ENCODE data around the gene BTBD18.

DNA sequence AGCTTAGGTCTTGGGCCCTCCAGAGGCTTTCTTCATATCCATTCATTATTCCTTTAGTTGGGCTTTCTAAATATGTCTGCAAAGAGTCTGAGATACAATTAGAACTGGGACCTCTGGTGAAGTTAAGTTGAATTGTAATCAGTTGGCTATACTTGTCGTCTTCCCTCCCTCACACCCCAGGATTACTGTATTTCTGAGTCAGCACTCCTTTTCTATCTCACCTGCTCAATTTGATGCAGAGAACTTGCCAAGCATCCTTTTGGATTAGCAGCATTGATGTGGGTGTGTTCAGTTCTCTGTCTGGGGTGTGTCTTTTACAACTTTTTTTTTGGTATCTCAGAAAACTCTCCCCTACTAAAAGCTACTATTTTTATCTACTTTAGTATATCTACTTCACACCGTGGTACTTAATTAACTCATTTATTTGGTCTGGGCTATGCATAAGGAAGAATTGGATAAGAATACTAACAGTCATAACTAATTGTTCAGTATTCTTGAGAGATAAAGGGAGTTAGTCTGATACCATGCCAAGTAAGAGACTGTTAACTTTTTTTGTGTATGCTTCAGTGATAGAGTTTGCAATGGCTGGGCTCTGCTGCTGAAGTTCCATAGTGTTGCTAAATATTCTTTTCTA lies 25.1 kb upstream of the BTBD18 start:
- TF ChIP-seq, protein P1, sequence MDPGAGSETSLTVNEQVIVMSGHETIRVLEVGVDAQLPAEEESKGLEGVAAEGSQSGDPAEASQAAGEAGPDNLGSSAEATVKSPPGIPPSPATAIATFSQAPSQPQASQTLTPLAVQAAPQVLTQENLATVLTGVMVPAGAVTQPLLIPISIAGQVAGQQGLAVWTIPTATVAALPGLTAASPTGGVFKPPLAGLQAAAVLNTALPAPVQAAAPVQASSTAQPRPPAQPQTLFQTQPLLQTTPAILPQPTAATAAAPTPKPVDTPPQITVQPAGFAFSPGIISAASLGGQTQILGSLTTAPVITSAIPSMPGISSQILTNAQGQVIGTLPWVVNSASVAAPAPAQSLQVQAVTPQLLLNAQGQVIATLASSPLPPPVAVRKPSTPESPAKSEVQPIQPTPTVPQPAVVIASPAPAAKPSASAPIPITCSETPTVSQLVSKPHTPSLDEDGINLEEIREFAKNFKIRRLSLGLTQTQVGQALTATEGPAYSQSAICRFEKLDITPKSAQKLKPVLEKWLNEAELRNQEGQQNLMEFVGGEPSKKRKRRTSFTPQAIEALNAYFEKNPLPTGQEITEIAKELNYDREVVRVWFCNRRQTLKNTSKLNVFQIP (CRISPR knock-in tag; IDR thresholded peaks at IDR 0.05; ENCODE audit: borderline replicate concordance, low read depth) = no peak
- TF ChIP-seq, protein P2, sequence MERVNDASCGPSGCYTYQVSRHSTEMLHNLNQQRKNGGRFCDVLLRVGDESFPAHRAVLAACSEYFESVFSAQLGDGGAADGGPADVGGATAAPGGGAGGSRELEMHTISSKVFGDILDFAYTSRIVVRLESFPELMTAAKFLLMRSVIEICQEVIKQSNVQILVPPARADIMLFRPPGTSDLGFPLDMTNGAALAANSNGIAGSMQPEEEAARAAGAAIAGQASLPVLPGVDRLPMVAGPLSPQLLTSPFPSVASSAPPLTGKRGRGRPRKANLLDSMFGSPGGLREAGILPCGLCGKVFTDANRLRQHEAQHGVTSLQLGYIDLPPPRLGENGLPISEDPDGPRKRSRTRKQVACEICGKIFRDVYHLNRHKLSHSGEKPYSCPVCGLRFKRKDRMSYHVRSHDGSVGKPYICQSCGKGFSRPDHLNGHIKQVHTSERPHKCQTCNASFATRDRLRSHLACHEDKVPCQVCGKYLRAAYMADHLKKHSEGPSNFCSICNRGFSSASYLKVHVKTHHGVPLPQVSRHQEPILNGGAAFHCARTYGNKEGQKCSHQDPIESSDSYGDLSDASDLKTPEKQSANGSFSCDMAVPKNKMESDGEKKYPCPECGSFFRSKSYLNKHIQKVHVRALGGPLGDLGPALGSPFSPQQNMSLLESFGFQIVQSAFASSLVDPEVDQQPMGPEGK (CRISPR knock-in tag; IDR thresholded peaks at IDR 0.05; ENCODE audit: borderline replicate concordance) = no peak
- no peak for TF ChIP-seq TOX (CRISPR knock-in tag; IDR thresholded peaks at IDR 0.05; ENCODE audit: borderline replicate concordance)
- TF ChIP-seq RARB (CRISPR knock-in tag; IDR thresholded peaks at IDR 0.05) = no peak
- TF ChIP-seq ZNF70 (CRISPR knock-in tag; IDR thresholded peaks at IDR 0.05) = no peak
- no peak for TF ChIP-seq ZFP3 (CRISPR knock-in tag; IDR thresholded peaks at IDR 0.05)
- TF ChIP-seq ESRRG (CRISPR knock-in tag; IDR thresholded peaks at IDR 0.05) = no peak
- TF ChIP-seq GLIS3 (CRISPR knock-in tag; IDR thresholded peaks at IDR 0.05) = no peak
- no peak for TF ChIP-seq TCF4 (CRISPR knock-in tag; IDR thresholded peaks at IDR 0.05; ENCODE audit: borderline replicate concordance)
- TF ChIP-seq SNAI2 (CRISPR knock-in tag; IDR thresholded peaks at IDR 0.05) = no peak
- TF ChIP-seq, protein P3, sequence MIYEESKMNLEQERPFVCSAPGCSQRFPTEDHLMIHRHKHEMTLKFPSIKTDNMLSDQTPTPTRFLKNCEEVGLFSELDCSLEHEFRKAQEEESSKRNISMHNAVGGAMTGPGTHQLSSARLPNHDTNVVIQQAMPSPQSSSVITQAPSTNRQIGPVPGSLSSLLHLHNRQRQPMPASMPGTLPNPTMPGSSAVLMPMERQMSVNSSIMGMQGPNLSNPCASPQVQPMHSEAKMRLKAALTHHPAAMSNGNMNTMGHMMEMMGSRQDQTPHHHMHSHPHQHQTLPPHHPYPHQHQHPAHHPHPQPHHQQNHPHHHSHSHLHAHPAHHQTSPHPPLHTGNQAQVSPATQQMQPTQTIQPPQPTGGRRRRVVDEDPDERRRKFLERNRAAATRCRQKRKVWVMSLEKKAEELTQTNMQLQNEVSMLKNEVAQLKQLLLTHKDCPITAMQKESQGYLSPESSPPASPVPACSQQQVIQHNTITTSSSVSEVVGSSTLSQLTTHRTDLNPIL (CRISPR knock-in tag; IDR thresholded peaks at IDR 0.05; ENCODE audit: low read depth) = no peak
- TF ChIP-seq, protein P4, sequence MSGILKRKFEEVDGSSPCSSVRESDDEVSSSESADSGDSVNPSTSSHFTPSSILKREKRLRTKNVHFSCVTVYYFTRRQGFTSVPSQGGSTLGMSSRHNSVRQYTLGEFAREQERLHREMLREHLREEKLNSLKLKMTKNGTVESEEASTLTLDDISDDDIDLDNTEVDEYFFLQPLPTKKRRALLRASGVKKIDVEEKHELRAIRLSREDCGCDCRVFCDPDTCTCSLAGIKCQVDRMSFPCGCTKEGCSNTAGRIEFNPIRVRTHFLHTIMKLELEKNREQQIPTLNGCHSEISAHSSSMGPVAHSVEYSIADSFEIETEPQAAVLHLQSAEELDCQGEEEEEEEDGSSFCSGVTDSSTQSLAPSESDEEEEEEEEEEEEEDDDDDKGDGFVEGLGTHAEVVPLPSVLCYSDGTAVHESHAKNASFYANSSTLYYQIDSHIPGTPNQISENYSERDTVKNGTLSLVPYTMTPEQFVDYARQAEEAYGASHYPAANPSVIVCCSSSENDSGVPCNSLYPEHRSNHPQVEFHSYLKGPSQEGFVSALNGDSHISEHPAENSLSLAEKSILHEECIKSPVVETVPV (CRISPR knock-in tag; IDR thresholded peaks at IDR 0.05) = no peak

All from SK-N-SH treated with all-trans-retinoic acid at 6 μM for 48 hours (cell line).